Loucy (cell line): ENCODE measurements around the gene DCAF11.

Source experiments
- EZH2phosphoT487 ChIP-seq: fragments of 200-600 bp; IDR thresholded peaks from 2 replicates; pipeline ENCODE4 v1.6.1; 2018; ENCODE audit warnings: antibody characterized with exemption, mild to moderate bottlenecking, moderate library complexity, borderline replicate concordance
- TF ChIP-seq, protein P1 (sequence below): fragments of 200-600 bp; sonication (generic); conservative IDR thresholded peaks from 2 replicates; pipeline ENCODE4 v1.5.1; 2014; ENCODE audit warnings: mild to moderate bottlenecking, antibody characterized with exemption, low read length

- TF ChIP-seq, protein P1, sequence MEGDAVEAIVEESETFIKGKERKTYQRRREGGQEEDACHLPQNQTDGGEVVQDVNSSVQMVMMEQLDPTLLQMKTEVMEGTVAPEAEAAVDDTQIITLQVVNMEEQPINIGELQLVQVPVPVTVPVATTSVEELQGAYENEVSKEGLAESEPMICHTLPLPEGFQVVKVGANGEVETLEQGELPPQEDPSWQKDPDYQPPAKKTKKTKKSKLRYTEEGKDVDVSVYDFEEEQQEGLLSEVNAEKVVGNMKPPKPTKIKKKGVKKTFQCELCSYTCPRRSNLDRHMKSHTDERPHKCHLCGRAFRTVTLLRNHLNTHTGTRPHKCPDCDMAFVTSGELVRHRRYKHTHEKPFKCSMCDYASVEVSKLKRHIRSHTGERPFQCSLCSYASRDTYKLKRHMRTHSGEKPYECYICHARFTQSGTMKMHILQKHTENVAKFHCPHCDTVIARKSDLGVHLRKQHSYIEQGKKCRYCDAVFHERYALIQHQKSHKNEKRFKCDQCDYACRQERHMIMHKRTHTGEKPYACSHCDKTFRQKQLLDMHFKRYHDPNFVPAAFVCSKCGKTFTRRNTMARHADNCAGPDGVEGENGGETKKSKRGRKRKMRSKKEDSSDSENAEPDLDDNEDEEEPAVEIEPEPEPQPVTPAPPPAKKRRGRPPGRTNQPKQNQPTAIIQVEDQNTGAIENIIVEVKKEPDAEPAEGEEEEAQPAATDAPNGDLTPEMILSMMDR: no peak
- no peak for TF ChIP-seq EZH2phosphoT487
Measured at GRCh38 chr14:24075485-24076301, 38.9 kb upstream of the DCAF11 start.
